ENCODE results near the gene CPSF3.

The CPSF3 gene

DNA sequence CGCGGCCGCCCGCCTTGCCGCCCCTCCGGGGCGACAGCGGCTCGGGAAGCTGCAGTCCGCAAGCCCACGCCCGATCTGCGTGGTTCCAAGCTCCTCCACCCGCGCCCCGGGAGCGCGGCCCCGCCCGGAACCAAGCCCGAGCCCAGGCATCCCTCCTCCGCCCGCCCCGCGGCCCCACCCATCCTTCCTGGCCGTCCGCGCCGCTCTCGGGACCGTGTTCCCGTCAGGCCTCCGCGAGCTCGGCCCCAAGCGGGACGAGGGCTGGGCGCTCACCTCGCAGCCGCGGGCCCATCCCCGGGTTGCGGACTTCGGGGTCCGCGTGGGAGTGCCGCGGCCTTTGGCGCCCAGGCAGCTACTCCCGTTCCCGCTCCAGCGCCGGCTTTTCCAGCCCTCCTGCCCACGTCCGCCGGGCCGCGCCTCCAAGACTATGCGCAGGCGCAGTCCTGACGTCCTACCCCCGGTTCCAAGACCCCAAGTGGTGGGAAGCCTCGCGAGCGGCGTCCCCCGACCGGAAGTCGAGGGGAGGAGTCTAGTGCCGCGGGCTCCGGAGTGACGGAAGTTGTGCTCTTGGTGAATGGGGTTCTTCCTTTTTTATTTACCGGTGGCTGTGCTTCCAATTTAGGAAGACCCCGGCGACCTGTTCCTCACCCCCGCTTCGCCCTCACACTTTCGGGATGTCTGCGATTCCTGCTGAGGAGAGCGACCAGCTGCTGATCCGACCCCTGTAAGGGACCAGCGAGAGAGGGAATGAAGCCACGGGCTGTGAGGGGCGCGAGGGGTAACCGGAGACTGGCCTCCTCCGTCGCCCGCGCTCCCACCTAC lies at the start of gene CPSF3, which contains the start of gene ITGB1BP1:
Gene CPSF3 (plus strand): TSS at position 555 of the 822 bp plus-strand sequence. CDS start 120 bp downstream, at position 675.
Gene ITGB1BP1 (minus strand): TSS at position 429 of the 822 bp plus-strand sequence. CDS start 4,831 bp downstream, outside the sequence.
- peak; percentile 99 for DNase-seq

DNA sequence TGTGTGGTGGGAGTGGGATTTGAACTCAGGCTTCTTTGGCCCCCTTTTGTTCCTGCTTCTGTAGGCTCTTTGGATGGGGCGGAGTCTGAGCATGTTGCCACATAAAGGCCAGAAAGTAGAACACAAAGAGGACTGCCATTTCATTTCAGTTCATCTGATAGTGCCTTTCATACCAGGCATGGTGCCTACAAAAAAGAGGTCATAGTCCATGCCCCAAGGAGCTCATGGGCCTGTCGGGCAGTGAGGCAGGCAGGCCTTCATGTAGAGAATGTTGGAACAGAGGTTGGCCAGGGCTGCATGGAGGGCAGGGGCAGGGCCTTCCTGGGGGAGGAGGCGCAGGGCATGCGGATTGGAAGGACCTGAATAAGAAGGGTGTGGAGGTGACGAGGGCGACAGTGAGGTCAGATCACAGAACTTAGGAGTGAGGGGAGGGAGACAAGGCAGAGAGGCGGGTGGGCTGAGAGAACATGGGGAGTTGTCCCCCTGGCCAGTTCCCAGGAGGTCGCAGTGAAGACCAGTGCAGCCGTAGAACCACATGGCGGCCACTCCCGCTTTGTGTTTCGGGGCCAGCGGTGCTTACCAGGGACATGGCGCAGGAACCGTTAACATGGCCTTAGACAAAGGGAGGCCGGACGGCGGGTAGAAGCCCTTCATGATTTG lies 49.3 kb upstream of the CPSF3 start:
- DNase-seq: no peak

DNA sequence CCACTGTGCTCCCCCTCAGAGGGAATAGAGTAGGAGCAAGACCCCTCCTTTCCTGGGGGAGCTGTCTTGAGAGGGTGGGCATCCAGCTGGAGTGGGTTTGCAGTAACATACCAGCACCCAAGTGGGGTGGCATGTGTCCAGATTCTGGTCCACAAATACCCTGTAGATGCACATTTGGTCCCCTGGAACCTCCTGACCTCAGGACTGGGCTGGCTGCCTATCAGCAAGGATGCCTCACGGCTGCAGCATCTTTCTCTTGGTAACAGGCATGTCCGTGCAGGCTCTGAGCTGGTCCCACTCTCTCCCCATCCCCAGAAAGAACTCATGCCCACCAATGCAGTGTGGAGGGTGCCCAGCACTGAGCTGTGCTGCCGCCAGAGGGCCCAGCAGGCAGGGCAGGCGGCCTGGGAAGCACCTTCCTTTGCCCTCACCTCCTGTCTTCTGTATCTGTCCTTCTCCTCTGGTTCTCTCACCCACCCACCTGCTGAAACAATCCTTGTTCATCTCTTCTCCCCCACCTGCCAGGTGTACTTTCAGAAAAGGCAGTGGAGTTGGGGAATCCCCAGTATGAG lies 47.5 kb upstream of the CPSF3 start:
- no peak for DNase-seq

DNA sequence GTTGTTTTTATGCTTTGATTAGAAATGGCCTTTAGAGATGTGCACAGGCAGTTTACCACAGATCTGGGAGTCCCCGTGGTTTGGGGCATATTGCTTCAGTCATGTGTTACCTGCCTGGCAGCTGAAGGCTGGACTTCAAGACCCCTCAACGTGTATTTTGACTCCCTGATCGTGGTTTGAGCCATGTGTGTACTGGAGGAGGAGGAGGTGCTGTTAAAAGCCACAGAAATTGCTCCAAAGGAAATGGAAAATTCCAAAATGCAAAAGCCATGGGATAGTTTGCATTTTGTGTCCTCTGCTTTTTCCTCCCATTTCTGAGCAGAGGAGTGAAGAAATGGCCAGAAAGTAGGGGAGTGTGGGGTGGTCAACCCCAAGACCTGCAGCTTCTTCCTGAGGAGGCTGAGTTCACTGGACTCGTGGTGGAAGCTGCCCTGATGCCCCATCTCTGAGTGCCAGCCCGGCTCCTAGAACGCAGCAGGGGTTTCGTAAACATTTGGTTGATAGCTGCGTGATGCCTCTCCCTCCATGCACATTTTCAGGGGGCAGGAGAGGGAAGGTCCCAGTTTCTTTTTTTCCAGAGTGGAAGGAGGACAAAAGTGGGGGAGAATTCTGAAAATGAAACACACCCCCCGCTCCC lies 45.9 kb upstream of the CPSF3 start:
- DNase-seq: no peak

DNA sequence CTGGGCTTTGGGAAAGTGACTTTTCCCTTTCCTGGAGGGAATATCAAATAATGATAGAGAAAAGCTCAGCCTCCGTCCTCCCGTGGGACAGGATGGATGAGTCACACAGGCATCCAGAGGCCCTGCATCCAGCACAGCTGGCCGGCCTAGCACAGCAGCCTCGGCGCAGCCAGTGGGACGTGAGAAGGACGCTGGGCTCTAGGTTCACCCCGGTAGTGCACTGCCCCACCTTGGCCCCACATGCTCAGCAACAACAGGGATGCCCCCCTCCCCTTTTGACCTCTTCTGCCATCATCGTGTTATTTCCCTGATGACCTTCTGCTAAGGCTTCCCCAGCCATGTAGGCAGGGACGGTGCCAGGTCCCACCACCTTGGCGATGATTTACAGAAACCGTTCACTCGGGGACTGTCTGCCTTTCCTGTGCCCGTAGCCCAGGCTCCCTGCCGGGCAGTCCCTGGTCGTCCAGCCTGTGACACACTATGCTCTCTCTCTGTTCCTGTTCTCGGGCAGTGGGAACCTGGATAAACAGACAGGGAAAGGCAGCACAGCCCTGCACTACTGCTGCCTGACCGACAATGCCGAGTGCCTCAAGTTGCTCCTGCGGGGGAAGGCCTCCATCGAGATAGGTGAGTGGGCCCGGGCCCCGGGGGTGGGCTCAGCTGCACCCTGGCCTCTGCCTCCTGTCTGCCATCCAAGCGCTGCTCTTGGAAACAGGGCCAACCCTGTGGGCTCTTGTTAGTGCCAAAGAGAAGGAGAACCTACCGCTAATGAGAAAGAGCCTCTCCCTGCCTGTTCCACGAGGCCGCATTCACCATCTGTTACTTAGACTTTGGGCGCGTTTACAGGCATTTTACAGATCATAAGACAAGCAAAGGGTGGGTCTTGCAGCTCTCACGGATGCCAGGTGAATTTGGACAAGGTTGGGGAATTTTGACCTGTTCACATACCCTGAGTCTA lies 44.7 kb upstream of the CPSF3 start:
- DNase-seq: no peak

DNA sequence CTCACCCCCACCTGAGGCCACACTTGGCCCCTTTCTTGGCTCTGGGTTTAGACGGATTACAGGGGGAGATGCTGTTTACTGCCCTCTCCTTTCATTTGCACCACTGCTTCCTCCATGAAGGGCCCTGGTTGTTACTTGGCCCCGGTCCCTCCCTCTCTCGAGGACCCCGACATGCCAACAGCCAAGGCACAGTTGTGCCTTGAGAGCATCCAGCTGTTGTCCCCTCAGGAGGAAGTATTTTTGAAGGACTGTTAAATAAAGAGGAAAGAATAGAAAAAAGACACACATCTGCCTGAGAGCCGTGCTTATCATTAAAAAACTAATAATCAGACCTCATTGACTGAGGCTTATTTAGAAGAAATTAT lies 44.1 kb upstream of the CPSF3 start:
- DNase-seq: no peak

DNA sequence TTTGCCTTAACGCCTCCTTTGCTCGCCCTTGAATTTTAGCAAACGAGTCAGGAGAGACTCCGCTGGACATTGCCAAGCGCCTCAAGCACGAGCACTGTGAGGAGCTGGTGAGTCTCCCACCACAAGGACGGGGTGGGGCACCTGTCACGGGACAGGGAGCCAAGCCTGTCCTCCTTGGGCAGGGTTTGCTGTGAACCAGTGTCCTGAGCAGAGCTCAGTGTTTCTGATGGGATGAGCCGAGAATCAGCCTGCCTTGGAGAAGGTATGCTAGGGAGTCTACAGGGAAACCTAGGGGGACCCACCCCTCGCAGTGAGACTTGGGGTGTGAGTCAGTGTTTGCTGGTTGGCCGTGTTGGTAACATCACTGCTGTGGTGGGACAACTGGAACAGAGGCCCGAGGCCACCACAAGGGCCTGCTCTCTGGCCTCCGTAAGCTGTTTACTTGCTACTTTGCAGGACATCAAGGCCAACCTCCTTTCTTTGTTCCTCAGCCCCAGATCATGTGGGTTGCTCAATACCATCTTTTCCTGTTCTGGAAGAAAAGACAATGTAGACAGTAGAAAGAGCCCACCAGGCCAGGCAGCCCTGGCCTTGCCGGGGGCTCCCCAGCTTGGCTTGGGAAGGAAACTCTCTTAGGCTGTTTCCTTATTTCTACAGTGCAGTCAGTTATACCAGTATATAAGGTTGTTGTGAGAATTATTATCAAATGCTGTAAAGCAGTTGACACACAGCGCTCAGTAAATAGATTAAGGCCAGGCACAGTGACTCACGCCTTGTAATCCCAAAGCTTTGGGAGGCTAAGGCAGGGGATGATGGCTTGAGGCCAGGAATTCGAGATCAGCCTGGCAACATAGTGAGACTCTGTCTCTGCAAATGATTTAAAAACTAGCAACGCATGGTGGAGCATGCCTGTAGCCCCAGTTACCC lies 42.5 kb upstream of the CPSF3 start:
- no peak for DNase-seq

DNA sequence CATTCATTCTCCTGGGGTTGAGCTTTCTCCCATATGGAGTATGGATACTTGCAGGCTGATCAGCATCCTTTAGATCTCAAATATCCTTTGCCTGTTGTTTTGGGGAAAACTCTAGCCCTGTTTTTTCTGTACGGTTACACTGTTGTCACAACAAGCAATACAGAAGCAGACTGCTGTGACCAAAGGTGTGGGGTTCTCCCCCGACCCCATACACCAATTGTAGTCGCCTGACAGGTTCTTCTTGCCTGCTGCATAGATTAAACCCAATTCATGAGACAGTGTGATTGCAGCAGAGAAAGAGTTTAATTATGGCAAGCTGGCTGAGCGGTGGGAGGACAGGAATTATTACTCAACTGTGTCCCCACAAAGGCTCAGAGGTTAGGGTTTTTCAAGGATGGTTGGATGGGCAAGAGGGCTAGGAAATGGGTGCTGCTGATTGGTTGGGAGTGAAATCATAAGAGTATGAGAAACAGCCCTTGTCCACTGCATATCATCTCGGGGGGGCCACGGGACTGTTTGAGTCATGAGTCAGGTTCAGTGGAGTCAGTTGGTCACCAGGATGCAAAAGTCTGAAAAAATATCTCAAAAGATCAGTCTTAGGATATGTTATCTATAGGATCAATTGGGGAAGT lies 40.7 kb upstream of the CPSF3 start:
- no peak for DNase-seq

DNA sequence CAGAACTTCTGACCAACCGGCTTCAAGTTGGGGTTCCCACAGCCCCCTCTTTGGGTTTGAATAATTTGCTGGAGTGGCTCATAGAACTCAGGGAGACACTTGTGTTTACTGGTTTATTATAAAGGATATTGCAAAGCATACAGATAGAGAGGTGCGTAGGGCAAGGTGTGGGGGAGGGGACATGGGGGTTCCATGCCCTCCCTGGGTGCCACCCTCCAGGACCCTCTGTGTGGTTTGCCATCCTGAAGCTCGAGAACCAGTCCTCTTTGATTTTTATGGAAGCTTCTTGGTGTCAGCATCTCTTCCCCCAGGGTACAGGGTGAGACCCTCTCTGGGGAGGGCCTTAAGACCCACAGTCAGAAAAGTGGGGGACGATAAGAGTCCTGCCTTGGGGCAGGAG lies 38.9 kb upstream of the CPSF3 start:
- DNase-seq: no peak

- no peak for DNase-seq
Observed at GRCh38 chr2:9385841-9386240, 37.6 kb upstream of the CPSF3 start.

GRCh38 chr2:9388199-9388681 lies 35.2 kb upstream of the CPSF3 start:
- no peak for DNase-seq

DNA sequence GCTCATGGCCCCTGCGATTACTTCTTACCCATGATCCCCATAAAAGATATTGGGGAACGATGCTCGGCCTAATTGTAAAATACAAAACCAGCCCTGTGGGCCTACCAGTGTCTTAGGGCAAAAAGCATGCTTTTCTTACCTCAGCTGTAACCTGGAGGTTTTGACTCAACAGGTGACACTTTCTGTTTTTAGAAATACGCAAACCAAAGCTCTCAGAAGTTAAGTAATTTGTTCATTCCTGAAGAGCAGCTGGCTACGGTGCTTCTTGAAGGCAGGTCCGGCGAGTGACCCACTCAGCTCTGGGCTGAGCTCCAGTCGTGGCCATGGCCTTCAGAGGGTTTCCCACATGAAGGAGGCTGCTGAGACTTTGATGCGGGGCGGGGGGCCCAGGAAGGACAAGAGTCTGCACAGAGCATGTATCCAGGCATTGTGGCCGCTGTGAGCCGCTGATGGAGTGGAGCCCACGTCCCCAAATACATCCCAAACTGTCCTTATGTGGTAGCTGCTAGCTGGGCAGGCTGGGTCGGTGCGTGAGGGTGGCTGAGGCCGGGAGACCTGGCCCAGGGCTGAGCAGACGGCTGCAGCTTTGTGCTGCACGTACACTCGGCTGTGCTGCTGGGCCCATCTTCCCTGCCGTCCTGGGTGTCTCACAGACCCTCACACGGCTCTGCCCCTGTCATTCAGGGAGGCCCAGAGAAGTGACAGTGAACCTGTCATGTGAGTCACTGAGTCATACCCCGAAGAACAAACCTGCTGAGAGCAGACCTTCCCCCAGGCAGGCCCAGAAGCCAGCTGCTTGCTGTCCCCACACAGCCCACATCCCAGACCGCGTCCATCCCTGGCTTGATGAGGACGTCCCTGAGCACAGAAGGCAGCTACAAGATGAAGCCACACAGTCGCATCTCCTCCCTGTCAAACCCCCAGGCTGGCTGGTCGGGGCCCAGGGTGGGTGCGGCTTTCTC lies 34.2 kb upstream of the CPSF3 start:
- DNase-seq: no peak

- DNase-seq: no peak
Observed at GRCh38 chr2:9390151-9390850, 33.2 kb upstream of the CPSF3 start.

DNA sequence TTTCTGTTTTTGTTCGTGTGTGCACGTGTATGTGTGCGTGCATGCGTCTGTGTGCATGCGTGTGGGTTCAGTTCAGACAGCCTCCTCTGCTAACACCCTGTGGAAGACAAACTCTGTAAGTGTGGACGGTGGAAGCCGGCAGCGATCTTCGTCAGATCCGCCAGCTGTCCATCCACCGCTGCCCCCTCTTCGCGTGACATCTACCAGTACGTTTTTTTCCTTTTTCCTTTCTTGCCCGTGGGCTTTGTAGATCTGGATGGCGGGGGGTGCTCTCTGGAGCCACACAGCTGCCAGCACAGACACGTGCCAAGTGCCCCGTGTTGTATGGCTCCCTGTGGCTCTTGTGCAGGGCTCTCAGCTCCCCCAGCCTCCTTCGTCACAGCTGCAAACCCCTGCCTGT lies 32.5 kb upstream of the CPSF3 start:
- no peak for DNase-seq

- DNase-seq: no peak
Observed at GRCh38 chr2:9391961-9392720, 31.3 kb upstream of the CPSF3 start.

GRCh38 chr2:9392898-9393765 lies 30.3 kb upstream of the CPSF3 start:
- DNase-seq: no peak

- no peak for DNase-seq
Observed at GRCh38 chr2:9394816-9395215, 28.6 kb upstream of the CPSF3 start.
